ENCODE measurements around the gene DOK6. TPM values are rescaled to one million over a fixed set of nuclear protein-coding genes. Genes with fewer than 3 reads are reported as not detected.

Gene DOK6
- total and polyA plus RNA-seq, 2 donors (not counting 3 experiments of a cell fraction or from before 2014, with no cell fraction given): under 0.01 TPM; not detected in 1

GRCh38 chr18:69838620-69839411 is 438.1 kb downstream of the DOK6 start:
- no peaks in the 10 kb centered on the region for H3K4me1 ChIP-seq (ENCODE audit: control insufficient read depth, extremely low read depth, insufficient read depth, low read length)

More at GRCh38 chr18:69838620-69839411, 438.1 kb downstream of the DOK6 start:
- CTCF ChIA-PET: no interaction called here
- no peaks in the 10 kb centered on the region for H3K27me3 ChIP-seq (ENCODE audit: control insufficient read depth in 2 of 2, insufficient read depth in 2 of 2, low read length in 2 of 2)
- no peaks in the 10 kb centered on the region for H3K9me3 ChIP-seq (replicated peaks; ENCODE audit: control insufficient read depth, insufficient read depth, low read length)
- no peaks in the 10 kb centered on the region for H3K79me2 ChIP-seq (ENCODE audit: control insufficient read depth, insufficient read depth, low read length)
- no peaks in the 10 kb centered on the region for H3K9me1 ChIP-seq (replicated peaks; ENCODE audit: control insufficient read depth, extremely low read depth, insufficient read depth, low read length)
- dilution Hi-C loops (cut with MboI; ENCODE audit: extremely low pct_ligation_motif_present, low sequenced_read_pairs): no loop called here
- H3K27ac ChIP-seq (ENCODE audit: insufficient read depth, low read depth, low read length): no peak overlapping the region
- no TSS peak for BruUV-seq (replicated peaks)
- no peak overlapping the region for H3K4me2 ChIP-seq (ENCODE audit: insufficient read depth, low read length)
- no peaks in the 10 kb centered on the region for H3K36me3 ChIP-seq (ENCODE audit: control insufficient read depth in 2 of 2, extremely low read depth in 1 of 2, insufficient read depth in 2 of 2, low read length in 2 of 2)
- H4K20me1 ChIP-seq (replicated peaks; ENCODE audit: control insufficient read depth, extremely low read depth, insufficient read depth, low read length): no peaks in the 10 kb centered on the region
- POLR2A ChIA-PET: no interaction called here
- TF ChIP-seq EZH2 (IDR thresholded peaks at IDR 0.05; ENCODE audit: borderline replicate concordance, low read depth, low read length, severe bottlenecking): no peak
- no peak for TF ChIP-seq POLR2AphosphoS5 (IDR thresholded peaks at IDR 0.05; ENCODE audit: insufficient read depth, low read depth, low read length)
- TF ChIP-seq GATA2 (IDR thresholded peaks at IDR 0.05; ENCODE audit: insufficient read depth, insufficient read length, low read depth, low read length): no peak
- TF ChIP-seq CTCF (IDR thresholded peaks at IDR 0.05; ENCODE audit: extremely low read depth in 1 of 2, insufficient read depth in 1 of 2, low read depth in 1 of 2, low read length in 2 of 2): no peak
- TF ChIP-seq MAX (IDR thresholded peaks at IDR 0.05; ENCODE audit: insufficient read depth, insufficient read length): no peak
- no peak for TF ChIP-seq POLR2A (IDR thresholded peaks at IDR 0.05; ENCODE audit: low read depth, low read length)
- TF ChIP-seq FOS (IDR thresholded peaks at IDR 0.05; ENCODE audit: borderline replicate concordance, insufficient read depth, low read length): no peak
- no peak for TF ChIP-seq JUN (IDR thresholded peaks at IDR 0.05; ENCODE audit: borderline replicate concordance, insufficient read depth, insufficient read length, low read depth)
- no peak for TF ChIP-seq MYC (IDR thresholded peaks at IDR 0.05; ENCODE audit: low read depth, low read length)
- H2AFZ ChIP-seq (ENCODE audit: low read depth, low read length): no peak overlapping the region
- intact Hi-C loops (cut with micrococcal nuclease): no loop called here
- no peak overlapping the region for H3K9ac ChIP-seq (replicated peaks; ENCODE audit: extremely low read depth, insufficient read depth, low read length)
- FAIRE-seq (no peak), DNase-seq (ENCODE audit: low read depth, low spot score) (no peak)
- H3K4me3 ChIP-seq (replicated peaks in 1 of 3; ENCODE audit: insufficient read depth in 1 of 3, low read depth in 1 of 3, low read length in 3 of 3): no peak overlapping the region

All from endothelial cell of umbilical vein (primary cell).